ENCODE measurements around the gene SERPINB11.
"Not testable (repeated sequence)": the region's sequence is repeated elsewhere in the genome, so short reads cannot be mapped to it uniquely, and the experiment has no call there.

The SERPINB11 gene

GRCh38 chr18:63725682-63726480 is 23.1 kb downstream of the SERPINB11 start:
- no peak for DNase-seq (ENCODE audit: low spot score)

- no peak for DNase-seq (ENCODE audit: low spot score)
Measured at GRCh38 chr18:63730773-63731172, 28.0 kb downstream of the SERPINB11 start.

DNA sequence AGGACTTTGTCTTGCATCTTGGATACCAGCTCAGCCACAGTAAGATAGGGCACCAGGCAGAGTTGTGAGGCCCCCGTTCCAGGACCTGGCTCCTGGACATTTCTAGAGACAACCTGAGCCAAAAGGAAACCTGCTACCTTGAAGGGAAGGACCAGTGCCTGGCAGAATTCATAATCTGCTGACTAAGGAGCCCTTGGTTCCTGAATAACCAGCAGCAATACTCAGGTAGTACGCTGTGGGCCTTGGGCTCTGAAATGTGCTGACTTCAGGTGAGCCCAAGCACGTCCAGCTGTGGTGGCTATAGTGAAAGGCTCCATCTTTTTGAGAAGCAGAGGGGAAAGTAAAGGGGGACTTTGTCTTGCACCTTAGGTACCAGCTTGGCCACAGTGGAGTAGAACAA is 28.5 kb downstream of the SERPINB11 start:
- DNase-seq (ENCODE audit: low spot score): no peak

- DNase-seq (ENCODE audit: low spot score): no peak
Measured at GRCh38 chr18:63736876-63737275, 34.1 kb downstream of the SERPINB11 start.

DNA sequence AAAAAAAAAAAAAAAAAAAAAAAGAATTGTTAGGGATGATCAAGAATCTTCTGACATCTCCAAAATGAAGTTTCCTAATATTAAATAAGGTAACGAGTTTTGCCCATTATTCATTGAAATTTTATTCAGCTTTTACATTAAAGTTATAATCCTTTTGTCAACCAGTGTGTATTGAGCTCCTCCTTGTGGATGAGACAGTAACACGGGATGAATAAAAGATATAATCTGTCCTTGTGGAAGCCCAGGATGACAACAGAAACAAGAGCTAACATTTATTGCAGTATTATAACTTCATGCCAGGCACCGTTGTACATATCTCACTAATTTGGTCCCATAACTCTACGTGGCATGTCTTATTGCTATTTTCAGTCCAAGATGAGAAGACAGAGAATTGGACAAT is 39.0 kb downstream of the SERPINB11 start:
- peak; percentile 53 for DNase-seq (ENCODE audit: low spot score)

- DNase-seq (ENCODE audit: low spot score): no peak
Measured at GRCh38 chr18:63747006-63747405, 44.2 kb downstream of the SERPINB11 start.

DNA sequence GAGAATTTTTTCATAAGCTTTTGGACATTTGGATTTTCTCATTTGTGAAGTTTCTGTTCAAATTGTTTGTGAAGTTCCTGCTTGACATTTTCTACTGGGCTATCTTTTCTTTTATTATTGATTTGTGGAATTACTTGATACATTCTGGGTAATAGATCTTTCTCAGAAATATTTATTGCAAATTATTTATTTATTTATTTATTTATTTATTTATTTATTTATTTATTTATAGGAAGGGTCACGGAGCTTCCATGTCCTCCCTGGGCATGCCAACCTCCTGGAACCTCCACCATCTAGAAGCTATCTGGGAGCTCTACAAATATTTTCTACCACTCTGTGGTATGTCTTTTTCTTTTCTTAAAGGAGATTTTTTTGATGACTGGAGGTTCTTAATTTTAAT is 46.7 kb downstream of the SERPINB11 start:
- DNase-seq (ENCODE audit: low spot score): no peak

- DNase-seq (ENCODE audit: low spot score): no peak
Measured at GRCh38 chr18:63752636-63753035, 49.9 kb downstream of the SERPINB11 start.

- no peak for DNase-seq (ENCODE audit: low spot score)
Measured at GRCh38 chr18:63753676-63754075, 50.9 kb downstream of the SERPINB11 start.

DNA sequence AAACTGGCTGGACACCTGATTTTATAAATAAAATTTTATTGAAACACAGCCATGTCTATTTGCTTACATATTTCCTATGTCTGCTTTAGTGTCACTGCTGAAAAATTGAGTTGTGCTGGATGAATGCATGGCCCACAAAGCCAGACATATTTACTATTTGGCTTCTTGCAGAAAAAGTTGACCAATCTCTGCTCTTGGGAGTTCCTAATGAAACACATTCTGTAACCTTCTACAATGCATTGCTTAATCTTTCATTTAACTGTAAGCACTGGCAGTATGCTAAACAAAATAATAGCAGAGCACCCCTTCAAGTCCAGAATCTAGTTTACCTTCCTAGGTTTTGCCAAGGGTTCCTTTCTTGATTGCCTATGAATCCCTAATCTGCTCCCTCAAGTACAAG is 54.8 kb downstream of the SERPINB11 start:
- no peak for DNase-seq (ENCODE audit: low spot score)

DNA sequence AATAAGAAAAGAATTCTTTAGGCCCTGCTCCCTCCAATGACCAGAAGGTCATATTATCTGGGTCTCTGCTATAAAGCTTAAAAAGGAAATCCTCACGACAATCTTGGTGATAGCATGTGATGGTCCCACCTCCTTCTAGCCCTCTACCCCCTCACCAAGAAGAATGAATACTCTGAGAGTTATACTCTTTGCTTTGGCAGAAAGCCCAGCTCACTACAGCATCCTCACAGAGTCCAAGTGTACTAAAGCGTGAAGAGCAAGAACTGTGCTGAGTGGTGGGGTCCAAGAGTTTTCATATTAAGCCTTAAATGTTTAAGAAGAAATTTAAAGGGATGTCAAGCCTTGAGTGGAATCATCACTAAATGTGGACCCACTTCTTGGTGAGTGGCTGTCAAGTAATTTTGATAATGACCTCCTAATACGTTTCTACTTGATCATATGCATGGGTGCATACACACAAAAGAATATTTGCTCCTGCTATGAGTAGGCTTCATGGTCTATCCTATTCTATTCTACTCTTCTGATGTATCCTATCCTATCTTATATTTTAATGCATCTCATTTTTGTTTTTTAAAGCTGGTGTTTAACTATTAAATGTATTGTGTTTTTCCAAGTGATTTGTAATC is 56.0 kb downstream of the SERPINB11 start:
- no peak for DNase-seq (ENCODE audit: low spot score)

- not testable (repeated sequence) for DNase-seq (ENCODE audit: low spot score)
Measured at GRCh38 chr18:63759786-63760185, 57.0 kb downstream of the SERPINB11 start.

DNA sequence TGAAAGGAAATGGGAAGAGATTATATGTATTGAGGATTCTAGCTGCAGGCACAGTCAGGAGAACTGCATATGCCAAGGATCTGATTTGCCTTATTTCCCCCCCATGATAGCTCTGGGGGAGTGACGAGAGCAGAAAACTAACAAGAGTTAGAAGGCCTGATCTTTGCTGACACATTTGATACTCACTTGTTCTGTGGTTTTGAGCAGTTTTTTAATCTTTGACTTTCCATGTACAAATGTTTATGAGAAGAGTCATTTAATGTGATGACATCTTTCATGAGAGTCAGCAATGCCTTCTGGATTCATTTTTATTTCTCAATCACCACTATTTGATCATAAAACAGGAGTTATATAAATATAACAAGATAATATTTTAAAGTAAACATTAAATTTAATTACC is 59.8 kb downstream of the SERPINB11 start:
- DNase-seq (ENCODE audit: low spot score): peak; percentile 74

DNA sequence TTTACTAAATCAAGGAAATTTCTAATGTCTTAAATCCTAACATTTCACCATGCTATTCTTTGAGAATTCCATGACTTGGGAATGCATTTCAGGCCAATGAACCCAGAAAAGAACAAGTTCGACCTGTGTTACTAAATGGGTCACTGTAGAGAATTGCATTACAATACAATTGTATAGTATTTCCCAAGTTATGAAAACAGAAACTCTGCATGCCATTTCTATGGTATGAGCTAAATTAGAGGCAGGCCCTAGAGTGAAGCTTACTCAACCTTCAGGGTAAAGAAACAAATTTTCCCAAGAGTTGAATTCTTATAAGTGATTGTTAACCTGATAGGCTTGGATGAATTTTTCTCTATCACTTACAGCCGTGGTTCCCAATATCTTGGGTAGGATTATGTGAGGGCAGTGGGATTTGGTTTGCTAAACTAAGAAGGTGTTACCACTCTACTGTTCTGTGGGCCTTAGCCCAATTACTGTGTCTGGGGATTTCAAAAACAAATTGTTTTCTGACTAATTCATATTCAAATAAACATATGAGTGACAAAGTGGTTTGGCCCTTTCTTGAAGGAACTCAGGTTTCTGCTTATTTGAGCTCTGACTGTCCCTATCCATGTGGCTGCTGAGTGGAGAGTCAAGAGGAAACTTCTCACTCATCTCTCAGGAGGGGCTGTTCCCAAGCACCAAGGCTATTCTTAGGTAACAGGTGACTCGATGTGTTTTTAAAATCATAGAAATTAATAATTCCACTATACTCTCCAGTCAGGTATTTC is 61.3 kb downstream of the SERPINB11 start:
- peak; percentile 16 for DNase-seq (ENCODE audit: low spot score)

DNA sequence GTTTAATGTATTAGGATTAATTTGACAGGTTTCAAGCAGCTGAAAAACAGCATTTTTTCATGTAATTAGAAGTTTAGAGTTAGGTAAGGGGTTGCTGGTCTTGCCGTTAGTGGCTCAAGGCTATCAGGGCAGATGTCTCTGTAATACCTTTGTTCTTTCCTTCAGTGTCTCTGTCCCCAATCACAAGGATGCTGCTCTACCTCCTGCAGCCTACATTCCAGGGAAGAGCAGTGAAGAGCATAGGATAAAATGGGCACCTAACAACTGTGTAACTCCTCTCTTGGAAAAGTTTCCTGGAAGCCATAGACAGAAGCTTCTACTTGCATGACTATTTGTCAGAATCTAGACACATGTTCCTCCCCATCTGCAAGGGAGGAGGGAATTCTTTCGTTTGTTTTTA is 63.1 kb downstream of the SERPINB11 start:
- no peak for DNase-seq (ENCODE audit: low spot score)

Measured in AG20443 (cell line).